IMR-90 (cell line): ENCODE data around the gene ATP8B4. TPM values are rescaled to one million over a fixed set of nuclear protein-coding genes. Genes with fewer than 3 reads are reported as not detected.

Experiments used
- ATAC-seq: fragments of 200-7000 bp; cut with Tn5 transposase; 2 replicates; pipeline ENCODE4 v1.9.1; 2020; ENCODE audit warnings: low read depth, mild to moderate bottlenecking, moderate library complexity
- BruUV-seq: library from RNA; stranded (reverse); fragments of 400-500 nt; replicated peaks from 2 replicates; lab custom pipeline; 2021; lab: Mats Ljungman, UMichigan
- CTCF ChIA-PET: fragments of 300-600 bp; formaldehyde crosslinking; extraction: SDS; loops from one replicate; lab custom pipeline; 2021; ENCODE audit warnings: antibody characterized with exemption; lab: Yijun Ruan, JAX
- POLR2A ChIA-PET: fragments of 300-600 bp; sonication (Branson Sonifier 250); formaldehyde crosslinking; loops from one replicate; lab custom pipeline; 2022; ENCODE audit warnings: antibody characterized with exemption; ENCODE audit not compliant: unreplicated experiment; lab: Charles Lee
- DNase-seq: peaks from one replicate; pipeline ENCODE4 v3.0.0; 2013
- H2AFZ ChIP-seq: replicated peaks from 2 replicates; pipeline ENCODE3; 2013; ENCODE audit warnings: low read length, mild to moderate bottlenecking; ENCODE audit not compliant: poor library complexity
- H2AK5ac ChIP-seq: 2 replicates; pipeline ENCODE4 v1.6.1; 2013; ENCODE audit warnings: low read depth, low read length, inconsistent platforms
- H2AK9ac ChIP-seq: replicated peaks from 2 replicates; pipeline ENCODE3; 2013; ENCODE audit warnings: mild to moderate bottlenecking, low read depth, low read length, moderate library complexity; ENCODE audit not compliant: poor library complexity
- H2BK120ac ChIP-seq: 2 replicates; pipeline ENCODE4 v1.6.1; 2013; ENCODE audit warnings: low read depth, low read length, inconsistent platforms
- H2BK15ac ChIP-seq: 3 replicates; pipeline ENCODE4 v1.6.1; 2013; ENCODE audit warnings: low read depth, low read length, inconsistent platforms
- H2BK20ac ChIP-seq: 2 replicates; pipeline ENCODE4 v1.6.1; 2013; ENCODE audit warnings: low read depth, mild to moderate bottlenecking, inconsistent platforms, low read length, moderate library complexity
- H2BK5ac ChIP-seq: 2 replicates; pipeline ENCODE4 v1.6.1; 2013; ENCODE audit warnings: mild to moderate bottlenecking, low read depth, low read length, inconsistent platforms; ENCODE audit not compliant: poor library complexity, severe bottlenecking
- H3K14ac ChIP-seq: replicated peaks from 2 replicates; pipeline ENCODE4 v1.6.1; 2013; ENCODE audit warnings: low read depth, low read length, inconsistent platforms
- H3K18ac ChIP-seq: 2 replicates; pipeline ENCODE4 v1.6.1; 2013; ENCODE audit warnings: low read depth, low read length, control low read depth
- H3K23ac ChIP-seq: 2 replicates; pipeline ENCODE4 v1.6.1; 2013; ENCODE audit warnings: low read depth, low read length, inconsistent platforms
- H3K27ac ChIP-seq: 2 replicates; pipeline ENCODE4 v1.5.1; 2013; ENCODE audit warnings: mild to moderate bottlenecking, control low read depth, low read length; ENCODE audit not compliant: insufficient read depth
- H3K27me3 ChIP-seq: 2 replicates; pipeline ENCODE4 v1.6.1; 2013; ENCODE audit warnings: low read length; ENCODE audit not compliant: control insufficient read depth, insufficient read depth
- H3K36me3 ChIP-seq: 2 replicates; pipeline ENCODE4 v1.6.1; 2013; ENCODE audit warnings: low read length, mixed read lengths; ENCODE audit not compliant: control insufficient read depth, insufficient read depth
- H3K4ac ChIP-seq: 2 replicates; pipeline ENCODE4 v1.6.1; 2013; ENCODE audit warnings: low read depth, low read length, inconsistent platforms
- H3K4me1 ChIP-seq: 2 replicates; pipeline ENCODE4 v1.6.1; 2013; ENCODE audit warnings: low read length, mixed read lengths; ENCODE audit not compliant: control insufficient read depth, insufficient read depth
- H3K4me2 ChIP-seq: 2 replicates; pipeline ENCODE4 v1.6.1; 2013; ENCODE audit warnings: low read depth, mild to moderate bottlenecking, control low read depth, low read length, moderate library complexity
- H3K4me3 ChIP-seq: 2 replicates; pipeline ENCODE4 v1.5.1; 2013; ENCODE audit warnings: low read depth, mild to moderate bottlenecking, control low read depth, low read length, moderate library complexity; ENCODE audit not compliant: insufficient read depth
- H3K56ac ChIP-seq: 2 replicates; pipeline ENCODE4 v1.6.1; 2013; ENCODE audit warnings: low read length, inconsistent platforms; ENCODE audit not compliant: insufficient read depth; ENCODE audit errors: extremely low read depth
- H3K79me1 ChIP-seq, 2 experiments: 2 replicates each; pipeline ENCODE4 v1.6.1; 2013; ENCODE audit warnings: low read length in 2 of 2, inconsistent platforms in 1 of 2, low read depth in 1 of 2
- H3K9ac ChIP-seq: 2 replicates; pipeline ENCODE4 v1.6.1; 2013; ENCODE audit warnings: low read depth, low read length, control low read depth
- H3K9me1 ChIP-seq: 2 replicates; pipeline ENCODE4 v1.6.1; 2013; ENCODE audit warnings: low read length, inconsistent platforms; ENCODE audit not compliant: insufficient read depth
- H3K9me3 ChIP-seq: 2 replicates; pipeline ENCODE4 v1.6.1; 2013; ENCODE audit warnings: low read length; ENCODE audit not compliant: control insufficient read depth, insufficient read depth
- H4K20me1 ChIP-seq: 2 replicates; pipeline ENCODE4 v1.6.1; 2013; ENCODE audit warnings: low read length, inconsistent platforms; ENCODE audit not compliant: insufficient read depth
- H4K5ac ChIP-seq: 2 replicates; pipeline ENCODE4 v1.6.1; 2013; ENCODE audit warnings: mild to moderate bottlenecking, low read depth, low read length, control low read depth
- H4K8ac ChIP-seq, 2 experiments: 2 replicates each; pipeline ENCODE4 v1.6.1; 2013; ENCODE audit warnings: low read depth in 2 of 2, low read length in 2 of 2, control low read depth in 1 of 2, inconsistent platforms in 1 of 2
- H4K91ac ChIP-seq: 2 replicates; pipeline ENCODE4 v1.6.1; 2013; ENCODE audit warnings: low read depth, low read length, inconsistent platforms; ENCODE audit not compliant: insufficient read depth
- BHLHE40 ChIP-seq: fragments of 150-350 bp; IDR thresholded peaks from 2 replicates; pipeline ENCODE4 v1.6.1; 2016; ENCODE audit warnings: mild to moderate bottlenecking, low read depth, low read length
- CEBPB ChIP-seq: IDR thresholded peaks from 2 replicates; pipeline ENCODE4 v1.6.1; 2012; ENCODE audit warnings: low read depth, low read length, improper control_type of control experiment
- CHD1 ChIP-seq: IDR thresholded peaks from 2 replicates; pipeline ENCODE4 v1.6.1; 2012; ENCODE audit warnings: low read depth, low read length, improper control_type of control experiment
- CTCF ChIP-seq: conservative IDR thresholded peaks from 2 replicates; pipeline ENCODE4 v1.5.1; 2012; ENCODE audit warnings: mild to moderate bottlenecking, low read depth, low read length, improper control_type of control experiment
- ELK1 ChIP-seq: fragments of 150-350 bp; IDR thresholded peaks from 2 replicates; pipeline ENCODE4 v1.6.1; 2016; ENCODE audit warnings: low read depth, mild to moderate bottlenecking, low read length, moderate library complexity, borderline replicate concordance
- FOS ChIP-seq: fragments of 150-350 bp; IDR thresholded peaks from 2 replicates; pipeline ENCODE4 v1.6.1; 2016; ENCODE audit warnings: low read depth, low read length
- MAFK ChIP-seq: IDR thresholded peaks from 2 replicates; pipeline ENCODE4 v1.6.1; 2012; ENCODE audit warnings: low read depth, low read length, improper control_type of control experiment
- MAZ ChIP-seq: IDR thresholded peaks from 2 replicates; pipeline ENCODE4 v1.6.1; 2012; ENCODE audit warnings: low read depth, mild to moderate bottlenecking, low read length, improper control_type of control experiment, moderate library complexity, borderline replicate concordance
- MXI1 ChIP-seq: IDR thresholded peaks from 2 replicates; pipeline ENCODE4 v1.6.1; 2012; ENCODE audit warnings: low read depth, mild to moderate bottlenecking, low read length, moderate library complexity, borderline replicate concordance
- NFE2L2 ChIP-seq: fragments of 150-350 bp; IDR thresholded peaks from 2 replicates; pipeline ENCODE4 v1.6.1; 2016; ENCODE audit warnings: low read depth, mild to moderate bottlenecking, low read length
- POLR2A ChIP-seq: IDR thresholded peaks from 2 replicates; pipeline ENCODE4 v1.6.1; 2012; ENCODE audit warnings: mild to moderate bottlenecking, low read depth, low read length
- RAD21 ChIP-seq: IDR thresholded peaks from 2 replicates; pipeline ENCODE4 v1.6.1; 2012; ENCODE audit warnings: low read length, improper control_type of control experiment
- RCOR1 ChIP-seq: IDR thresholded peaks from 2 replicates; pipeline ENCODE4 v1.6.1; 2012; ENCODE audit warnings: mild to moderate bottlenecking, low read length, improper control_type of control experiment; ENCODE audit not compliant: insufficient replicate concordance
- RFX5 ChIP-seq: IDR thresholded peaks from 2 replicates; pipeline ENCODE4 v1.8.0; 2012; ENCODE audit warnings: low read depth, mild to moderate bottlenecking, low read length, moderate library complexity
- SMC3 ChIP-seq: fragments of 150-350 bp; IDR thresholded peaks from 2 replicates; pipeline ENCODE4 v1.6.1; 2016; ENCODE audit warnings: low read depth, mild to moderate bottlenecking, antibody characterized with exemption, low read length, moderate library complexity
- WGBS, 2 experiments: methylation state at CpG; one replicate each; pipeline versions ENCODE4 v1.1.5 to v1.1.7; 2013; ENCODE audit warnings: missing lambda C conversion rate in 2 of 2; ENCODE audit not compliant: insufficient read length in 1 of 2; ENCODE audit errors: extremely low coverage in 2 of 2; 5-methylcytosine and 5-hydroxymethylcytosine counted together
- dilution Hi-C: fragments of 300-500 bp; cut with HindIII; formaldehyde crosslinking; loops from one replicate; pipeline ENCODE4 v1.14.3; 2018; ENCODE audit warnings: low sequenced_read_pairs; ENCODE audit not compliant: unreplicated experiment
- in situ Hi-C: fragments of 300-500 bp; cut with MboI; formaldehyde crosslinking; loops from 3 replicates; pipeline ENCODE4 v1.14.3; 2019; ENCODE audit warnings: low sequenced_read_pairs, inconsistent platforms, mixed read lengths
- intact Hi-C: fragments of 100-400 bp; cut with micrococcal nuclease; formaldehyde crosslinking; loops from 2 replicates; pipeline ENCODE4 v1.10.0; 2022
- polyA plus RNA-seq, 3 experiments: library from polyadenylated mRNA; depleted of rRNA; stranded (reverse); fragments of >200 nt; gene quantifications; 2 replicates each; pipeline ENCODE4 v1.2.3, GENCODE V29; 2012; ENCODE audit warnings: low replicate concordance in 1 of 3
- total RNA-seq: library from RNA; depleted of rRNA; stranded (reverse); fragments of >200 nt; gene quantifications from 2 replicates; pipeline ENCODE4 v1.2.3, GENCODE V29; 2012
- TF ChIP-seq, protein P1 (sequence below): fragments of 150-350 bp; IDR thresholded peaks from 2 replicates; pipeline ENCODE4 v1.6.1; 2017; ENCODE audit warnings: mild to moderate bottlenecking, antibody characterized with exemption, low read length, low read depth

The ATP8B4 gene
- total and polyA plus RNA-seq, 2 of the 4 experiments (the other 2 are of a cell fraction): 0.12 to 0.54 TPM

- Histone ChIP-seq H2BK15ac (no peak overlapping the region), H3K23ac (no peak overlapping the region), H3K36me3 (no peaks in the 10 kb centered on the region), H3K56ac (no peak overlapping the region), H3K18ac (no peak overlapping the region), H2AFZ (no peak overlapping the region), H3K14ac (no peak overlapping the region), H3K4ac (no peak overlapping the region), H4K91ac (no peak overlapping the region), H2BK5ac (no peak overlapping the region), H2BK120ac (no peak overlapping the region), H3K9me1 (no peaks in the 10 kb centered on the region), H2AK9ac (no peak overlapping the region), H2BK20ac (no peak overlapping the region), H2AK5ac (no peak overlapping the region), H3K27ac (no peak overlapping the region), H3K9me3 (no peaks in the 10 kb centered on the region), H4K5ac (no peak overlapping the region), H4K8ac (no peak overlapping the region), H4K20me1 (no peaks in the 10 kb centered on the region), H3K4me1 (no peaks in the 10 kb centered on the region), H3K27me3 (no peaks in the 10 kb centered on the region), H3K9ac (no peak overlapping the region), H3K4me2 (no peak overlapping the region), H3K79me1 (no peaks in the 10 kb centered on the region), H3K4me3 (no peak overlapping the region)
- no TSS peak for BruUV-seq
- intact Hi-C loops (no loop called here), dilution Hi-C loops (no loop called here), in situ Hi-C loops (no loop called here)
- CTCF ChIA-PET: no interaction called here
- no peak for DNase-seq
- WGBS, 2 experiments: no CpG with 5 or more reads among the region's 3 CpGs
- TF ChIP-seq MAZ (no peak), MXI1 (no peak), BHLHE40 (no peak), RCOR1 (no peak), CEBPB (no peak), NFE2L2 (no peak), RAD21 (no peak), CHD1 (no peak), CTCF (no peak), SMC3 (no peak), MAFK (no peak), RFX5 (no peak), POLR2A (no peak), ELK1 (no peak), FOS (no peak)
- TF ChIP-seq, protein P1, sequence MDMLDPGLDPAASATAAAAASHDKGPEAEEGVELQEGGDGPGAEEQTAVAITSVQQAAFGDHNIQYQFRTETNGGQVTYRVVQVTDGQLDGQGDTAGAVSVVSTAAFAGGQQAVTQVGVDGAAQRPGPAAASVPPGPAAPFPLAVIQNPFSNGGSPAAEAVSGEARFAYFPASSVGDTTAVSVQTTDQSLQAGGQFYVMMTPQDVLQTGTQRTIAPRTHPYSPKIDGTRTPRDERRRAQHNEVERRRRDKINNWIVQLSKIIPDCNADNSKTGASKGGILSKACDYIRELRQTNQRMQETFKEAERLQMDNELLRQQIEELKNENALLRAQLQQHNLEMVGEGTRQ: no peak
- no peak for ATAC-seq
- POLR2A ChIA-PET: no interaction called here
Measured at GRCh38 chr15:50110285-50110684, 8.7 kb downstream of the ATP8B4 start.
